ENCODE results near the gene KRTAP10-6.

KRTAP10-6 gene

GRCh38 chr21:44571844-44572782, 20.2 kb downstream of the KRTAP10-6 start:
- H3K4me2 ChIP-seq (ENCODE audit: low read length) = no peak overlapping the region
- no peak overlapping the region for H3K4me3 ChIP-seq (ENCODE audit: low read length)
- H3K4me1 ChIP-seq (ENCODE audit: low read length) = no peaks in the 10 kb centered on the region
- no peaks in the 10 kb centered on the region for H3K36me3 ChIP-seq (replicated peaks; ENCODE audit: low read depth, low read length)
- no peaks in the 10 kb centered on the region for H3K9me3 ChIP-seq (ENCODE audit: insufficient read depth, low read length)
- no peak overlapping the region for H3K9ac ChIP-seq (ENCODE audit: low read length)
- no peaks in the 10 kb centered on the region for H3K79me2 ChIP-seq (ENCODE audit: low read length)
- no peaks in the 10 kb centered on the region for H3K27me3 ChIP-seq (ENCODE audit: low read depth, low read length)
- no peak overlapping the region for H3K27ac ChIP-seq (ENCODE audit: low read length)
- TF ChIP-seq CTCF (IDR thresholded peaks at IDR 0.05; ENCODE audit: low read depth, low read length) = no peak
- TF ChIP-seq EZH2phosphoT487 (IDR thresholded peaks at IDR 0.05; ENCODE audit: low read depth) = no peak
- H4K20me1 ChIP-seq (ENCODE audit: insufficient read depth, low read length) = no peaks in the 10 kb centered on the region
- H2AFZ ChIP-seq (ENCODE audit: low read depth, low read length) = no peak overlapping the region

GRCh38 chr21:44571296-44571695, 21.0 kb downstream of the KRTAP10-6 start:
- Histone ChIP-seq H3K27me3 (ENCODE audit: low read depth, low read length) (no peaks in the 10 kb centered on the region), H3K9ac (ENCODE audit: low read length) (no peak overlapping the region), H3K36me3 (replicated peaks; ENCODE audit: low read depth, low read length) (no peaks in the 10 kb centered on the region), H3K4me2 (ENCODE audit: low read length) (no peak overlapping the region), H3K4me1 (ENCODE audit: low read length) (peaks cover 6% of the 10 kb centered on the region), H3K4me3 (ENCODE audit: low read length) (no peak overlapping the region), H2AFZ (ENCODE audit: low read depth, low read length) (no peak overlapping the region), H4K20me1 (ENCODE audit: insufficient read depth, low read length) (no peaks in the 10 kb centered on the region), H3K27ac (ENCODE audit: low read length) (no peak overlapping the region), H3K9me3 (ENCODE audit: insufficient read depth, low read length) (no peaks in the 10 kb centered on the region), H3K79me2 (ENCODE audit: low read length) (no peaks in the 10 kb centered on the region)
- TF ChIP-seq CTCF (IDR thresholded peaks at IDR 0.05; ENCODE audit: low read depth, low read length) = no peak
- no peak for TF ChIP-seq EZH2phosphoT487 (IDR thresholded peaks at IDR 0.05; ENCODE audit: low read depth)

- Histone ChIP-seq H3K9ac (ENCODE audit: low read length) (no peak overlapping the region), H3K27ac (ENCODE audit: low read length) (no peak overlapping the region), H3K4me3 (ENCODE audit: low read length) (no peak overlapping the region), H3K27me3 (ENCODE audit: low read depth, low read length) (no peaks in the 10 kb centered on the region), H4K20me1 (ENCODE audit: insufficient read depth, low read length) (no peaks in the 10 kb centered on the region), H3K36me3 (replicated peaks; ENCODE audit: low read depth, low read length) (no peaks in the 10 kb centered on the region), H3K4me2 (ENCODE audit: low read length) (no peak overlapping the region), H2AFZ (ENCODE audit: low read depth, low read length) (no peak overlapping the region), H3K4me1 (ENCODE audit: low read length) (peaks cover 19% of the 10 kb centered on the region), H3K79me2 (ENCODE audit: low read length) (no peaks in the 10 kb centered on the region), H3K9me3 (ENCODE audit: insufficient read depth, low read length) (no peaks in the 10 kb centered on the region)
- TF ChIP-seq CTCF (IDR thresholded peaks at IDR 0.05; ENCODE audit: low read depth, low read length) = no peak
- TF ChIP-seq EZH2phosphoT487 (IDR thresholded peaks at IDR 0.05; ENCODE audit: low read depth) = no peak
Observed at GRCh38 chr21:44569861-44570517, 22.3 kb downstream of the KRTAP10-6 start.

All from OCI-LY3 (cell line).